ENCODE results near the gene SLC15A3. TPM values are rescaled to one million over a fixed set of nuclear protein-coding genes. Genes with fewer than 3 reads are reported as not detected.
"Not testable (repeated sequence)": the region's sequence is repeated elsewhere in the genome, so short reads cannot be mapped to it uniquely, and the experiment has no call there.

Gene SLC15A3
- total RNA-seq, 2 experiments from 2014 or later, result 0.28 to 1.0 TPM

DNA sequence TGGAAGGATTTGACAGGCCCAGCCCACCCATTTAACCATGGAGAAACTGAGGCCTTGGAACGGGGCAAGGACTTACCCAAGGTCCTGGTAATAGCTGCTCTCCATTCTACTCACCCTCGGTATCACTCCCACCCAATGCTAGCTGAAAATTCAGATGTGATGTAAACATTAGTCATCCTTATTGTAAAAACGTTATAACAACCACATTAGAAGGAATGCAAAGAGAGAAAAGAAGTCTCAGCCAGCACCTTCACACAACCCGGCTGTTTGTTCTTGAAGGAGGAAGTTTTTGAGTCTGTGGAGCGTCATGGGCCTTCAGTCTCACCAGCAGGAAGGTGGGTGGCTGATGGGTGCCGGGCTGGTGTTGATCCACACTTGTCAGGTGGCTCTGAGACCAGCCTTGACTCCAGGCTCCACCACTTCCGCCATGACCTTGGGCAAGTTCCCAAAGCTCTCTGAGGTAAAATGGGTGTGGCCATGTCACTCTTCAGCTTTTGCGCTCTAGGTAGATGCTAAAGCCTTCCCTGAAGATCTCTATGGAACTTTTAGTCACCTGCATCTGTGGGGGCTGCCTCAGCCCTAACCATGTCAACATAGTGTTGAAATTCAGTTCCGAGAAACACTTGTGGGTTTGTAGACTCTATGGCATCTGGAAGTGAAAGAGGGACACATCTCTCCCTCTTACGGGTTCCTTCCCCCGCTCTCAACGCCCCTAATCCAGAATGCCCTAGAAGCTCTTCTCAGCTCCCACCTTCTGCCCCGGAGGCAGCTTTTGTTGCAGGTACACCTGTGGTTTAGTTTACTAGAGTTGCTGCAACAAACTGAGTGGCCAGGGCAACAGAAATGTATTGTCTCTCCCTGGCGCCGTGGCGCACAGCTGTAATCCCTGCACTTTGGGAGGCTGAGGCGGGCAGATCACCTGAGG lies 34.3 kb upstream of the SLC15A3 start:
- H3K27me3 Mint-ChIP-seq, result no peaks in the 10 kb centered on the region
- no peaks in the 10 kb centered on the region for H3K9me3 Mint-ChIP-seq
- H3K4me3 Mint-ChIP-seq, result peak overlapping the region; percentile 80
- H3K36me3 Mint-ChIP-seq (ENCODE audit: low read depth), result peaks cover 80% of the 10 kb centered on the region
- POLR2A ChIA-PET, result interaction anchor here (0.6 to 6.6 kb wide), 24 partner anchors 10 to 1855 kb away, joined by 3 to 61 read pairs (median 5); partner anchors contain the start of genes CD5 and TMEM109
- CTCF ChIA-PET, result interaction anchor here (0.8 to 2.0 kb wide), 9 partner anchors 9 to 143 kb away, joined by 3 to 10 read pairs (median 4); partner anchors contain the start of gene CD6
- DNase-seq, result peak; percentile 90
- H3K27ac Mint-ChIP-seq, result peak overlapping the region; percentile 99
- H3K4me1 Mint-ChIP-seq, result peaks cover 91% of the 10 kb centered on the region

DNA sequence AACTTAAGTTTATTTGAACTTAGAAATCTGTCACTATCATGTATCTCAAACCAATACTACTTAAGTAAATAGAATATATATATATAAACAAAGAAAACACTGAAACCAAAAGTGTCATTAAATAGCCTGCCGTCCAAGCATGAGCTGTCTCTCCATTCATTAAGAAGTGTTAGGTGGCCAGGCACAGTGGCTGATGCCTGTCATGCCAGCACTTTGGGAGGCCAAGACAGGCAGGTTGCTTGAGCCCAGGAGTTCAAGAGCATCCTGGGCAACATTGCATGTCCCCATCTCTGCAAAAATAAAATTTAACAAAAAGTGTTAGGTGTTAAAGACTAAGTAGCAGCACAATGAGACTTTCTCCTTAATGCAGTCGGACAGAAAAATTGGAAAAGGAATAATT lies 33.5 kb upstream of the SLC15A3 start:
- peaks cover 92% of the 10 kb centered on the region for H3K4me1 Mint-ChIP-seq
- peak overlapping the region; percentile 99 for H3K27ac Mint-ChIP-seq
- H3K9me3 Mint-ChIP-seq, result no peaks in the 10 kb centered on the region
- POLR2A ChIA-PET, result interaction anchor here (1.0 to 6.6 kb wide), 17 partner anchors 10 to 1856 kb away, joined by 3 to 61 read pairs (median 7); partner anchors contain the start of gene TMEM109
- no peak for DNase-seq
- CTCF ChIA-PET, result interaction anchor here (0.8 to 2.0 kb wide), 8 partner anchors 9 to 144 kb away, joined by 3 to 11 read pairs (median 6); partner anchors contain the start of gene CD6
- H3K27me3 Mint-ChIP-seq, result no peaks in the 10 kb centered on the region
- peak overlapping the region; percentile 80 for H3K4me3 Mint-ChIP-seq
- peaks cover 81% of the 10 kb centered on the region for H3K36me3 Mint-ChIP-seq (ENCODE audit: low read depth)

DNA sequence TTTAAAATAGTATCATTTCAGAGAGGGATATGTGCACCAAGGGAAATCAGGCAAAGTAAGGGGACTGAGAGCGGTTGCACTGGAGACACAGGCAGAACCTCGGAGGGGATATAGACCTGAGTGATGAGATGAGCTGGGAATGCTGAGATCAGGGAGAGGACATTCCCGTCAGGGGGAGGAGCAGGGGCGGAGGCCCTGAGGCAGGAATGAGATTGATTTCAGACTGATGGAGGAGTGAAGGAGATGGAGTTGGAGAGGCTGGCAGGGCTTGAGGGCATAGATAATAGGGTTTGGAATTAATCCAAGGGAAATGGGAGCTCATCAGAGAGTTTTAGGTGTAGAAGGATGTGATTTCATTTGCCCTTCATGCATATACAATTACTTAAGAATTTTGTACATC lies 32.7 kb upstream of the SLC15A3 start:
- ChIA-PET POLR2A (interaction anchor here (0.7 to 6.6 kb wide), 14 partner anchors 11 to 142 kb away, joined by 3 to 61 read pairs (median 6); no protein-coding TSS in a partner anchor), CTCF (interaction anchor here (0.6 to 2.0 kb wide), 5 partner anchors 8 to 1712 kb away, joined by 3 to 11 read pairs (median 3); partner anchors contain the start of gene CD6)
- peaks cover 93% of the 10 kb centered on the region for H3K4me1 Mint-ChIP-seq
- H3K36me3 Mint-ChIP-seq (ENCODE audit: low read depth), result peaks cover 83% of the 10 kb centered on the region
- no peaks in the 10 kb centered on the region for H3K27me3 Mint-ChIP-seq
- peak overlapping the region; percentile 80 for H3K4me3 Mint-ChIP-seq
- DNase-seq, result no peak
- H3K27ac Mint-ChIP-seq, result peak overlapping the region; percentile 99
- H3K9me3 Mint-ChIP-seq, result no peaks in the 10 kb centered on the region

DNA sequence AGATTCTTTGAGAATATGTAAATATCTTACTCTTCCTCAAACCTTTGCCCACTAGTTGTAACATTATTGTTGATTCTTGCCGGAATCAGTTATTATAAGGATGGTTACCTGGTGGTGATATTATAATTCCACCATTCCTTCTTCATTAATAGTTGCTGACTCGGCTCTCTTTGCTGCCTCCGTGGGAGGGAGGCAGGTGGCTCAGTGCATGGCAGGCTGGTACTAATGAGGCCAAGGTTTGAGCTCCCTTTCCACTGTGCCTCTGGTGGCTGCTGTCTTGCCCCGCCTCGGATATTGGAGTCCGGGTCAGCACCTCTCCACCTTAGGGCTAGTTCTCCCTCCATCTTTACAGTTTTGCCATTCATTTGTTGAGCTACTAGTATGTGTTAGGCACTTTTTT lies 32.2 kb upstream of the SLC15A3 start:
- Mint-ChIP-seq H3K4me1 (peaks cover 92% of the 10 kb centered on the region), H3K36me3 (ENCODE audit: low read depth) (peaks cover 79% of the 10 kb centered on the region), H3K27me3 (no peaks in the 10 kb centered on the region), H3K27ac (peak overlapping the region; percentile 99), H3K9me3 (no peaks in the 10 kb centered on the region), H3K4me3 (peak overlapping the region; percentile 80)
- no peak for DNase-seq
- CTCF ChIA-PET, result interaction anchor here (0.6 to 1.1 kb wide), 4 partner anchors 13 to 1713 kb away, joined by 3 to 11 read pairs (median 3); partner anchors contain the start of gene CD6
- POLR2A ChIA-PET, result interaction anchor here (0.7 to 6.6 kb wide), 14 partner anchors 12 to 143 kb away, joined by 3 to 61 read pairs (median 6); no protein-coding TSS in a partner anchor

DNA sequence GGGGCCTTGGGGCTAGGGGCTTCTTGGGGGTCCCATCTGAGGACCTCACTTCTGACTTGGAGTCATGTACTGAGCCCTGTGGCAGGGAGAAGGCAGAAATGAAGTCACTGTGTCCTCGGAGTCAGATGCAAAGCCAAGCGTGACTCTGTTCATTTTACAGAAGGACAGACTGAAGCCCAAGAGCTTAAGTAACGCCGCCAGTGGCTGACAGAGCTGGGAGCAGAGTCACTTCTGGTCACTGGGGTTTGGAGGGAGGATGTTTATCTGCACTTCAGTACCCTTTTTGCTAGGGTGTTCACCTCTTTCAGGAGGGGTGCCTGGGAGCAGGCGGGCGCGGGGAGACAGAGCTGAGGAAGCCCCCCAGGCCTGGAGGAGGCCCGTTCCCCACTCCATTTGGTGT lies 30.2 kb upstream of the SLC15A3 start:
- CTCF ChIA-PET, result interaction anchor here (1.0 to 1.4 kb wide), 4 partner anchors 9 to 147 kb away, joined by 3 to 6 read pairs (median 3); no protein-coding TSS in a partner anchor
- Mint-ChIP-seq H3K27ac (peak overlapping the region; percentile 99), H3K4me1 (peaks cover 91% of the 10 kb centered on the region), H3K4me3 (peak overlapping the region; percentile 80), H3K27me3 (no peaks in the 10 kb centered on the region), H3K9me3 (no peaks in the 10 kb centered on the region), H3K36me3 (ENCODE audit: low read depth) (peaks cover 77% of the 10 kb centered on the region)
- peak; percentile 63 for DNase-seq
- POLR2A ChIA-PET, result interaction anchor here (0.7 to 7.4 kb wide), 17 partner anchors 16 to 150 kb away, joined by 3 to 101 read pairs (median 4); partner anchors contain the start of genes CD5 and TMEM109

DNA sequence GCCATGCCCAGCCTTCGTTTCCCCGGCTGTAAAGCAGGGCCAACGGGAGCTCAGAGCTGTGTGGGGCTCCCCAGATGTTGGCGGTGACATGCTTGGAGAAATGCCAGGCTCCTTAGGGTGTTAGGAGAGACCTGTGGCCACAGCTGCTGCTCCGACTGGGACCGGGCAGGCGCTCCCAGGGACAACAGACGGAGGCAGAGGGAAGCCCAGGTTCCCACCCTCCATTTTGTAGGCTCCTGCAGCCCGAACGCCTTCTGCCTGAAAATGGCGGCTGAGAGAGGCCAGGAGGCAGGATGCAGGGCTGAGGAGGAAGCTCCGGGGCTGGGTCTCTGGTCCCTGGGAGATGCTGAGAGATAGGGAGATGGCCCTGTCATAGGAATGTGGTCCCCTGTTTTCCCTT lies 29.5 kb upstream of the SLC15A3 start:
- Mint-ChIP-seq H3K27ac (peak overlapping the region; percentile 99), H3K36me3 (ENCODE audit: low read depth) (peaks cover 78% of the 10 kb centered on the region), H3K4me1 (peaks cover 91% of the 10 kb centered on the region), H3K27me3 (no peaks in the 10 kb centered on the region), H3K4me3 (peak overlapping the region; percentile 80), H3K9me3 (no peaks in the 10 kb centered on the region)
- DNase-seq, result peak; percentile 48
- CTCF ChIA-PET, result interaction anchor here (0.7 to 1.4 kb wide), 5 partner anchors 9 to 148 kb away, joined by 3 to 6 read pairs (median 3); no protein-coding TSS in a partner anchor
- POLR2A ChIA-PET, result interaction anchor here (0.8 to 7.4 kb wide), 12 partner anchors 17 to 150 kb away, joined by 3 to 101 read pairs (median 6); no protein-coding TSS in a partner anchor

DNA sequence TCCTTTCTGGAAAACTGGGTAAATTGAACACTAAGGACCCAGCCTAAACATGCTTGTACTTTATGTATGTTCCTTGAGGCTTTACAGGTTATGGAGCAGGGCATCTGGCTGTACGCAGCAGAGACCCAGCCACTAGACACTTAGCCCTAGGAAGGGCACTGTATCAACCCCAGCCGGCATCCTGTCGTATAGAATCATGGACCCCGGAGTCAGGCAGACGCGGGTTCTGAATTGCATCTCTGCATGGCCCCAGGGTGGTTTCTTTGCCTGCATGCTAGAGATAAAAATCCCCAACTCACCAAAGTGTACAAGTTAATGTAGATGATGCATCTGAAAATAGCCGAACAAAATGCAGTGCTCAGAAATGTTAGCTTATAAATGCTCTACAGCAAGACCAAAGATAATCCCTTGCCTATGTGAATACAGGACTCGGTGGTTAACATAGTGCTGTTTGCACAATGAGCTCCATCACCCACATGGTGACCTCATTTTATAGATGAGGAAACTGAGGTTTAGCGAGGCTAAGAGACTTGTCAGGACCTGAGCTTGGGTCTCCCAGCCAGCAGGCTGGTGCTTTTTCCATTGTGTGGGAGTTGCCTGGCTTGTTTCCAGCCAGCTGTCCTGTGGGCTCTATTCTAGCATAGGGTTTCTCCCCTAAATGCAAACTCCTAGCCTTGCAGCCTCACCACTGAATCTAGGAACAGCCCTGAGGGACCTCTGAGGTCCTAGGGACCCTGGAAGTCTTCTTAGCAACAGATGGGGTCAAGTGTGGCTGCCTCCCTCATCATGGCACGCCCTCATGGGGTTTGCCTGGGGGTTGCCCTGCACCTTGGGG lies 26.8 kb upstream of the SLC15A3 start:
- peaks cover 84% of the 10 kb centered on the region for H3K4me1 Mint-ChIP-seq
- peaks cover 79% of the 10 kb centered on the region for H3K36me3 Mint-ChIP-seq (ENCODE audit: low read depth)
- CTCF ChIA-PET, result interaction anchor here (1.0 to 2.1 kb wide), 9 partner anchors 9 to 133 kb away, joined by 3 to 14 read pairs (median 5); partner anchors contain the start of gene TMEM109
- peak overlapping the region; percentile 99 for H3K27ac Mint-ChIP-seq
- H3K4me3 Mint-ChIP-seq, result peak overlapping the region; percentile 69
- DNase-seq, result peak; percentile 60
- H3K27me3 Mint-ChIP-seq, result no peaks in the 10 kb centered on the region
- POLR2A ChIA-PET, result interaction anchor here (0.8 to 7.4 kb wide), 19 partner anchors 26 to 383 kb away, joined by 3 to 101 read pairs (median 5); partner anchors contain the start of genes CD5, CYB561A3, PRPF19 and TMEM109
- no peaks in the 10 kb centered on the region for H3K9me3 Mint-ChIP-seq

DNA sequence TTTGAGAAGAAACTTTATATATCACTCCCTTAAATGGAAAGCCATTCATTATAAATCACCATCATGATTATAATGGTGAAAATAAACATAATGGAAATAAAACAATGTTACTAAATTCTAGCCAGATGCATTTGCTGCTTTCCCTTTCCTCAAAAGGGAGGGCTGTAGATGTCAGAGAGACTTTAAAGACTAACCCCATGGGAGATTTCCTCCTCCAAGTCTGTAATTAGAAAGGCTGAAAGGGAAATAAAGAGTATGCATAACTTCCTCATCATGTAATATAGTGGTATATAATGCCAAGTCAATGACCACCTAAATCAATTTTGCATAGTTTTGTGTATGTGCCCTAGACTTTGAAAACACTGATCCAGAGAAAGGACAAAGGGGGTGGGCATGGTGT lies 25.9 kb upstream of the SLC15A3 start:
- H3K4me3 Mint-ChIP-seq, result peak overlapping the region; percentile 69
- H3K9me3 Mint-ChIP-seq, result no peaks in the 10 kb centered on the region
- H3K4me1 Mint-ChIP-seq, result peaks cover 76% of the 10 kb centered on the region
- POLR2A ChIA-PET, result interaction anchor here (1.8 to 7.4 kb wide), 5 partner anchors 48 to 124 kb away, joined by 4 to 101 read pairs (median 15); partner anchors contain the start of gene CD5
- H3K27me3 Mint-ChIP-seq, result no peaks in the 10 kb centered on the region
- DNase-seq, result no peak
- CTCF ChIA-PET, result interaction anchor here (0.6 to 2.1 kb wide), 6 partner anchors 8 to 210 kb away, joined by 3 to 8 read pairs (median 5); no protein-coding TSS in a partner anchor
- peak overlapping the region; percentile 99 for H3K27ac Mint-ChIP-seq
- H3K36me3 Mint-ChIP-seq (ENCODE audit: low read depth), result peaks cover 76% of the 10 kb centered on the region

DNA sequence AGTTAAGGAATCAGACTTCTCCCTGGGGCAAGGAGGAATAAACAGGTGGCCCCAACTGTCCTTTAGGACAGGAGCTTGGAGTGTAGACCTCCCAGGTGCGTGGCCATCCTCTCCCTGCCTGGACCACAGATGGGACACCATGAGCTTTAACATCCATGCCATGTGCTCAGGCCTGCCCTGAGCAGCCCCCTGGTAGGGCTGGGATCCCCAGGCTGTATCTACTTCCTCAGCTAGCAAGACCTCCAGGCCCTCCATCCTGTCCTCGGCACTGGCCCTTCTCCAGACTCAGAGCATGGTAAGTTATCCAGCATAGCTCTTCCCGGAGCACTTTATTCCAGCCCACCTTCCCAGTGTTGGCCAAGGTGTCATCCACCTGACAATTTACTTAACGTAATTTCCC lies 25.2 kb upstream of the SLC15A3 start:
- CTCF ChIA-PET, result interaction anchor here (0.6 to 2.1 kb wide), 7 partner anchors 8 to 210 kb away, joined by 3 to 8 read pairs (median 3); partner anchors contain the start of gene TMEM109
- no peak for DNase-seq
- POLR2A ChIA-PET, result interaction anchor here (0.7 to 7.4 kb wide), 11 partner anchors 27 to 152 kb away, joined by 3 to 101 read pairs (median 4); partner anchors contain the start of gene CD5
- Mint-ChIP-seq H3K9me3 (no peaks in the 10 kb centered on the region), H3K27me3 (no peaks in the 10 kb centered on the region), H3K4me1 (peaks cover 70% of the 10 kb centered on the region), H3K27ac (peak overlapping the region; percentile 99), H3K4me3 (peak overlapping the region; percentile 69), H3K36me3 (ENCODE audit: low read depth) (peaks cover 78% of the 10 kb centered on the region)

DNA sequence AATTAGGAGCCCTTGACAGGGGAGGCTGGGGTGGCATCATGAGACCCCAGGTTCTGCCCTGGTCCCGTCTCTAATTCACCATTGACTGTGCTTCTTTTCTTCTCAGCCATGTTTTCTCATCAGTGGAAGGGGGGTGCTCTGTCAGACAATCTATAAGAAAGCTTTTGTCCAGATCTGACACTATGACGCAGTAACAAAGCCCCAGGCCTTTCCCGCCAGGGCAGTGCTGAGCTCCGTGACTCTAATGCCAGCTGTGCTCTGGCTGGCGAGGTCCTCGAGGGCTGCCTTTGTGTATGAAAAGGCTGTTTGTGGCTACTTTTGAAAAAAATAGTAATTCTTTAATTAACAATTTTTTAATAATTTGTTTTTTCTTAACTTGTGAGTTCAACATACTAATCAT lies 22.8 kb upstream of the SLC15A3 start:
- DNase-seq, result no peak
- CTCF ChIA-PET, result interaction anchor here (0.6 to 1.1 kb wide), 5 partner anchors 19 to 213 kb away, joined by 3 to 4 read pairs (median 3); no protein-coding TSS in a partner anchor
- Mint-ChIP-seq H3K36me3 (ENCODE audit: low read depth) (peaks cover 62% of the 10 kb centered on the region), H3K4me1 (peaks cover 64% of the 10 kb centered on the region), H3K27ac (peak overlapping the region; percentile 94), H3K27me3 (no peaks in the 10 kb centered on the region), H3K9me3 (no peaks in the 10 kb centered on the region), H3K4me3 (peak overlapping the region; percentile 88)
- POLR2A ChIA-PET, result interaction anchor here (0.6 to 2.1 kb wide), 6 partner anchors 73 to 127 kb away, joined by 3 to 18 read pairs (median 3); partner anchors contain the start of gene CD5

DNA sequence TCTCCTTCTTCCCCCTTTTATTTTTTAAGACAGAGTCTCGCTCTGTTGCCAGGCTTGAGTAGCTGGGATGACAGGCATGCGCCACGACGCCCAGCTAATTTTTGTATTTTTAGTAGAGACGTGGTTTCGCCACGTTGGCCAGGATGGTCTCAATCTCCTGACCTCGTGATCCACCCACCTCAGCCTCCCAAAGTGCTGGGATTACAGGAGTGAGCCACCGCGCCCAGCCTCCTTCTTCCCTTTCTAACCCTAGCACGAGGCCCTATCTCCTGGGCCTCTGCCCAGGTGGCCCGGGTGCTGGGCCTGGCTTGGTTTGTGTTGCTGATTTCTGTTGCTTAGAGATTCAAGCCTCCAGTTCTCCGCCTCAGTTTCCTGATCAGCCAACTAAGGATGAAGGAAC lies 22.3 kb upstream of the SLC15A3 start:
- H3K27me3 Mint-ChIP-seq, DNase-seq, H3K9me3 Mint-ChIP-seq: not testable (repeated sequence)
- peak overlapping the region; percentile 88 for H3K4me3 Mint-ChIP-seq
- ChIA-PET CTCF (interaction anchor here (0.6 to 1.1 kb wide), 3 partner anchors 34 to 213 kb away, joined by 3 to 4 read pairs (median 3); no protein-coding TSS in a partner anchor), POLR2A (interaction anchor here (0.6 to 2.1 kb wide), 4 partner anchors 73 to 118 kb away, joined by 3 to 18 read pairs (median 4); no protein-coding TSS in a partner anchor)
- peak overlapping the region; percentile 94 for H3K27ac Mint-ChIP-seq
- peaks cover 61% of the 10 kb centered on the region for H3K36me3 Mint-ChIP-seq (ENCODE audit: low read depth)
- peaks cover 60% of the 10 kb centered on the region for H3K4me1 Mint-ChIP-seq

All from activated CD4-positive, alpha-beta memory T cell treated with anti-CD3 and anti-CD28 coated beads, Interleukin-2, amount 10 ng/mL, durations not matched to agents 7 days and 5 days (primary cell).